ENCODE data around the gene CSH1.

GRCh38 chr17:63926164-63926563 lies 29.8 kb upstream of the CSH1 start:
- TF ChIP-seq FOXM1 (IDR thresholded peaks at IDR 0.05; ENCODE audit: borderline replicate concordance) (no peak), TARDBP (IDR thresholded peaks at IDR 0.05) (no peak)
